Esophagus (tissue), 2 donors: ENCODE data around the gene GHSR. TPM values are rescaled to one million over a fixed set of nuclear protein-coding genes. Genes with fewer than 3 reads are reported as not detected.

Experiments
- H3K27ac ChIP-seq, 2 donors: one replicate each; pipeline ENCODE4 v1.5.1; 2013; ENCODE audit warnings: low read depth in 2 of 2, mild to moderate bottlenecking in 2 of 2, inconsistent platforms in 1 of 2, low read length in 1 of 2, moderate library complexity in 1 of 2
- H3K27me3 ChIP-seq, 2 donors: one replicate each; pipeline ENCODE4 v1.6.1; 2013; ENCODE audit warnings: low read length in 2 of 2, control low read depth in 1 of 2, mild to moderate bottlenecking in 1 of 2; ENCODE audit not compliant: insufficient read depth in 2 of 2, control insufficient read depth in 1 of 2
- H3K36me3 ChIP-seq, 2 donors: one replicate each; pipeline ENCODE4 v1.6.1; 2013; ENCODE audit warnings: low read length in 1 of 2; ENCODE audit not compliant: control insufficient read depth in 2 of 2, insufficient read depth in 2 of 2
- H3K4me1 ChIP-seq, 2 donors: one replicate each; pipeline ENCODE4 v1.6.1; 2013; ENCODE audit warnings: low read length in 1 of 2; ENCODE audit not compliant: control insufficient read depth in 2 of 2, insufficient read depth in 2 of 2
- H3K4me3 ChIP-seq, 2 donors: one replicate each; pipeline ENCODE4 v1.5.1; 2013; ENCODE audit warnings: low read length in 2 of 2, mild to moderate bottlenecking in 2 of 2, low read depth in 1 of 2, moderate library complexity in 1 of 2
- H3K9me3 ChIP-seq, 2 donors: one replicate each; pipeline ENCODE4 v1.6.1; 2013; ENCODE audit warnings: mild to moderate bottlenecking in 2 of 2, low read depth in 1 of 2, low read length in 1 of 2, moderate library complexity in 1 of 2; ENCODE audit not compliant: control insufficient read depth in 2 of 2, insufficient read depth in 1 of 2
- WGBS, 2 donors: extraction: QIAGEN DNeasy Blood & Tissue Kit; methylation state at CpG; one replicate each; pipeline ENCODE4 v1.1.7; 2013; 5-methylcytosine and 5-hydroxymethylcytosine counted together
- polyA plus RNA-seq, 2 donors: library from polyadenylated mRNA; stranded (reverse); fragments of 200-250 nt; gene quantifications; one replicate each; pipeline ENCODE4 v1.2.3, GENCODE V29; 2013
- donor health status: healthy with polysubstance abuse.
- donor health status: Bipolar disorder and iron deficiency.

GHSR gene
- polyA plus RNA-seq, 2 donors, result not detected

- no peaks in the 10 kb centered on the region for H3K9me3 ChIP-seq
- no peaks in the 10 kb centered on the region for H3K4me1 ChIP-seq
- no peak overlapping the region for H3K27ac ChIP-seq
- H3K4me3 ChIP-seq, result no peak overlapping the region
- no peaks in the 10 kb centered on the region for H3K27me3 ChIP-seq
- no peaks in the 10 kb centered on the region for H3K36me3 ChIP-seq
These were observed 17.0 kb upstream of the GHSR start for GRCh38 chr3:172465281-172465680.

- WGBS, 2 donors, result 93% methylated on average over 6 of the region's 6 CpGs
- H3K9me3 ChIP-seq, result no peaks in the 10 kb centered on the region
- no peaks in the 10 kb centered on the region for H3K36me3 ChIP-seq
- H3K4me1 ChIP-seq, result no peaks in the 10 kb centered on the region
- no peak overlapping the region for H3K27ac ChIP-seq
- H3K27me3 ChIP-seq, result no peaks in the 10 kb centered on the region
- H3K4me3 ChIP-seq, result no peak overlapping the region
These were observed 16.1 kb upstream of the GHSR start for GRCh38 chr3:172464306-172464705.

- Histone ChIP-seq H3K27ac (no peak overlapping the region), H3K9me3 (no peaks in the 10 kb centered on the region), H3K36me3 (no peaks in the 10 kb centered on the region), H3K27me3 (no peaks in the 10 kb centered on the region), H3K4me3 (no peak overlapping the region), H3K4me1 (no peaks in the 10 kb centered on the region)
- 39 to 45% methylated on average over 5 of the region's 5 CpGs for whole genome bisulfite sequencing, 2 donors
These were observed 13.4 kb upstream of the GHSR start for GRCh38 chr3:172461530-172462138.

- no peaks in the 10 kb centered on the region for H3K27me3 ChIP-seq
- no peaks in the 10 kb centered on the region for H3K4me1 ChIP-seq
- H3K4me3 ChIP-seq, result no peak overlapping the region
- no peak overlapping the region for H3K27ac ChIP-seq
- no peaks in the 10 kb centered on the region for H3K36me3 ChIP-seq
- H3K9me3 ChIP-seq, result no peaks in the 10 kb centered on the region
- 92 to 94% methylated on average over 3 of the region's 3 CpGs for WGBS, 2 donors
These were observed 8.1 kb upstream of the GHSR start for GRCh38 chr3:172456404-172456803.

DNA sequence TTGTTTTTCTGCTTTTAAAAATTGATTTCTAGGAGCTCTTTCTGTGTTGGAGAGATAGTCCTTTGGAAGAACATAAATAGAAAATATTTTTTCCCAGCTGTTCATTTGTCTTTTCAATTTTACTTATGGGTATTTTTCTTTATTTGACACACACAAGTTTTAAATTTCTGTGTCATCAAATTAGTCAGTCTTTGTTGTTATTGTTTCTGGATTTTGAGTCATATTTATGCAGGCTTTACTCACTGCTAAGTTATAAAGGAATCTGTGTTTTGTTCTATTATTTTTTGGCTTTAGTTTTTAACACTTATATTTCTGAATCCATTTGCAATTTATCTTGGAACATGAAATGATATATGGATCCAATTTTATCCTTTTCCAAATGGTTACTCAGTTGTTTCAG is 5.9 kb upstream of the GHSR start:
- H3K27me3 ChIP-seq, result no peaks in the 10 kb centered on the region
- no peaks in the 10 kb centered on the region for H3K36me3 ChIP-seq

GRCh38 chr3:172449466-172450149 is 1.4 kb upstream of the GHSR start:
- Histone ChIP-seq H3K36me3 (no peaks in the 10 kb centered on the region), H3K27me3 (peaks cover 4 to 14% of the 10 kb centered on the region in 2 donors), H3K4me3 (no peak overlapping the region), H3K27ac (no peak overlapping the region), H3K4me1 (peaks cover 2 to 14% of the 10 kb centered on the region in 2 donors), H3K9me3 (peaks cover 0 to 13% of the 10 kb centered on the region in 2 donors)
- 10% methylated on average over 34 of the region's 34 CpGs for WGBS, 2 donors

More for the DNA sequence above, 5.9 kb upstream of the GHSR start:
- Histone ChIP-seq H3K4me3 (no peak overlapping the region), H3K9me3 (peaks cover 0 to 5% of the 10 kb centered on the region in 2 donors), H3K27ac (no peak overlapping the region), H3K4me1 (peaks cover 2% of the 10 kb centered on the region in 2 donors)

DNA sequence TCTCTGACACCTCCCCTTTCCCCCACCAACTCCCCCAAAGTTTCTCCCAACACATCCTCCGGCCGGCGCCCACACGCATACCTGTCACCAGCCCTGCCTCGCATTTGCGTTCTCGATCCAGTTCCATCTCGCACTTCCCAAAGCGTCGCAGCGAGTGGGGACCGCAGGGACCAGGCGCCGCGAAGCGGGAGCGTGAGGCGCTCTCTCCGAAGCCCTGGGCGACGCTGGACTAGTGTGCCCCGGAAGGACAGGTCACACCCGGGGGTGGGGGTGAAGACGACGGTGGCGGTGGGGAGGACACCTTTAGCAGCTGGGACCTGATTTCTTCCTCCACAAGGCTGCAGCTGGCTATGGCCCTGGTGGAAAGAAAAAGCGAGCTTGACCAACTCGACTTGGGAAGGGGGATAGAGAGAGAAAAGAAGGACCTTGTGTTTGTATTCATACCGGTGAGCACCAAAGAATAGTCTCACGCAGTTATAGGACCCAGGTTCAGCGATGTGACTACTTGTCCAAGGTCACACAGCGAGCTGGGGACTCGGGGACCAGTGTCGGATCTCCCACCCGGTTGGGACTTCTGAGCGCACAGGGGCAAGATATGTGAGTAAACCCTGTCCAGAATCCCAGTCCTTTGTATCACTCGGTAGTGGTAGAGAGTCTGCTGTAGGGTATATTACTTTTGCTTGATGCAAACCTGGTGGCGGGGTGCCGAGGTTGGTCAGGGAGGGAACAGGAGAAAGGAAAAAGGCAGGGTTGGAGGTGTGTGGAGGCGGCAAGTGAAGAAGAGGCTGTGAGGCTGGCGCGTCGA is 607 bp upstream of the GHSR start:
- Histone ChIP-seq H3K9me3 (peaks cover 0 to 13% of the 10 kb centered on the region in 2 donors), H3K4me1 (peaks cover 2 to 14% of the 10 kb centered on the region in 2 donors), H3K27me3 (peaks cover 4 to 14% of the 10 kb centered on the region in 2 donors), H3K27ac (no peak overlapping the region), H3K36me3 (no peaks in the 10 kb centered on the region), H3K4me3 (no peak overlapping the region)
- WGBS, 2 donors, result 12% methylated on average over 43 of the region's 43 CpGs

DNA sequence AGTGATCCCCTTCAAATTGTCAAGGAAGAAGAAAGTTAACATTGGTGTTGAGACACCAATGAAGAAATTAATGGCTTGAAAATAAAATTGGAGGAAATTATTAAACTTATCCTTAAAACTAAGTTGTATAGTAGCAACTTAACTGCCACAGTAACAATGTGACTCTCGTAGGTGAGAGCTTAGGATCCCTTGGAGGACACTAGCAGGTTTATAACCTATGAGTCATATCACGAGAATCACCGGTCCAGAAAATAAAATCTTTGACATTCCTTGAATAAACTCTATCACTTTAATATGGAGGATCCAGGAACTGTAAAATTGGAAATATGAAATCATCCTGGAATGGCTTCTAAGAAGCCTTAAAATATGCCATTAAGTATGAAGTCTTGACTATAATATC is 2.1 kb downstream of the GHSR start:
- Histone ChIP-seq H3K4me1 (peaks cover 2 to 14% of the 10 kb centered on the region in 2 donors), H3K4me3 (no peak overlapping the region), H3K27me3 (peaks cover 4 to 14% of the 10 kb centered on the region in 2 donors), H3K36me3 (no peaks in the 10 kb centered on the region), H3K27ac (no peak overlapping the region), H3K9me3 (peaks cover 0 to 13% of the 10 kb centered on the region in 2 donors)
- 67 to 83% methylated on average over 3 of the region's 3 CpGs for WGBS, 2 donors

DNA sequence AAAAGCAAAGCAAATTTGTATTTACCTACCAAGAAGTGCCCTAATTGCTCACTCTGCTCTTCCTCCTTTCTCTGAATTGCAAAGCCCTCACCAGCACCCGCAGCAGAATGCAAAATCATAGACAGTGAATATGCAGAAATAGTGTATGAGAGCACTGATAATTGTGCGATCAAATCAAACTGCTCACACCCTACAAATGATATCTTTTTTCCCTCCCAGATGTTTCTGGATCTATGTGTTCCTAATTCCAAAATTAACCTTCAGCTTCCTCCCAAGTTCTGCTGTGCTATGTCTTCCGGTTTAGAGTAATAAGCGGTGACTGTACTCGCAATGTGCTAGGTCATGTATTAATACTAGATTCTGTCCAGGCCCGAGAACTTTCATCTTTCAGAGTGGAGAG is 3.4 kb downstream of the GHSR start:
- 79 to 85% methylated on average over 6 of the region's 6 CpGs for WGBS, 2 donors
- Histone ChIP-seq H3K9me3 (peaks cover 0 to 13% of the 10 kb centered on the region in 2 donors), H3K27me3 (peaks cover 4 to 14% of the 10 kb centered on the region in 2 donors), H3K36me3 (no peaks in the 10 kb centered on the region), H3K27ac (no peak overlapping the region), H3K4me3 (no peak overlapping the region), H3K4me1 (peaks cover 2 to 14% of the 10 kb centered on the region in 2 donors)
